ENCODE measurements around the gene CCDC167. TPM values are rescaled to one million over a fixed set of nuclear protein-coding genes. Genes with fewer than 3 reads are reported as not detected.

Gene CCDC167
- polyA plus RNA-seq, 4 donors = 24.4 to 26.1 (median 25.4) TPM

DNA sequence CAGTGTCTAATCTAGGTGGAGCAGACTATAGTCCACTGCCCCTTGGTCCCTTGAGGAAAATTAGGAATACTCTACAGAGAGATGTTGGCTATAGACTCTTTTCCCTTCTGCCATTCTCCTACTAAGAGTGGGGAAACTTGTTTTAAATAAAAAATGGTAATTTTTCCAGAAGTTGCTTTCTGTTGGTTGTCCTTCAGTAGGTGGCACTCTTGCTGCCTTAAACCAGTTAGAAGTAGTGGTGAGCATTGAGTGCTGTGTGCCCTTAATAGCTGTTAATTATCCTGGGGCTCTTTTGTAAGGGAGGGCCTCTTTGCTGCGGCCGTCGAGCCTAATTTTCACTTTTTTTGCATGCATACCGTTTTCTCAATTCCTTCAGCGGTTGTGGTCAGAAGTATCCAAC lies 63.9 kb downstream of the CCDC167 start:
- no peak for DNase-seq (ENCODE audit: low read depth in 4 of 4, low spot score in 3 of 4)

DNA sequence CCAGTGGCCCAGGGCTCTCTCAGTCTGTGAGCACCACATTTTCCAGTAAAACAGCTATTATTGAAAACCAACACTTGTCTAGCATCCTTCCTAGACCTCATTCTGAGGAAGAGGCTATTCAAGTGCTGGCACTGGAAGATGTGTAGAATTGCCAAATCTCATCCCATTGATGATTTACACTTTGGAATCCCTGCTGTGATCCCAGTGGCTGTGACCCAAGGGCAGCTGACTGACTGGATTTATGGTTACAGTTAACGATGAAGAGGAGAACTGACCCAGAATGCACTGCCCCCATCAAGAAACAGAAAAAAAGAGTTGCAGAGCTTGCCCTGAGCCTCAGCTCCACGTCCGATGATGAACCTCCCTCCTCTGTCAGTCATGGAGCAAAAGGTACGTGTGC lies 64.3 kb downstream of the CCDC167 start:
- no peak for DNase-seq (ENCODE audit: low read depth in 4 of 4, low spot score in 3 of 4)

DNA sequence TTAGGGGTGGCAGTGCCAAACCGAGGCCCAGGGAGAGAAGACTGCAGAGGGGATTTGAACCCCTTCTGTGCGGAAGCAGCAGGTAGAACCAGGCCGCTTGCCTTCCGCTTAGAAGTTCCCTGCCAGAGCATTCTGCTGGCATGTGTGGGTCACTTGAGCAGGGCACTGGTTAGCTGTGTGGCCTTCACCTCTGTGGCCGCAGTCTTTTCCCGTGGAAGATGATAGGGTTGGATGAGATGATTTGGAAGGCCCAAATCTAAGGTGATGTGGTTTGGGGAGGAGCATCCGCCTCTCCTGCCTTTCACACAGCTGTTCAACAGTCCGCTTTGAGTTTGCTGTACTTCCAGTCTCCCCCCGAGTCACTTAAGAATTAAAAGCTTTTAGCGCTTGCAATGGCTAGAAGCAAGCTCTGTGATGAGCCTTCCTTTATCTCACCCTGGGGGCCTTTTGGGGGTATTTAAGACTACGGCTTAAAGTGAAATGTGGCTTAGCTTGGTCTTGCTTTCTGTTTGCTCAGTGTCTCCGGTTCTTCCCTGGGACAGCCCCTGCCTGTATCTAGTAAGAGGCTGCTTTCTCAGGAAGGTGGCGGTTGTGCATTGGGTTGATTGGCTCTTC lies 65.9 kb downstream of the CCDC167 start:
- no peak for DNase-seq (ENCODE audit: low read depth in 4 of 4, low spot score in 3 of 4)

Other genes starting within 250 kb of the CCDC167 start
- gene TBC1D22B, start 242.1 kb downstream of the CCDC167 start, polyA plus RNA-seq (ENCODE audit: insufficient read length in 4 of 4) = 10 to 100 TPM; 14.3 to 16.8 (median 14.9) TPM
- gene TMEM217, start 241.7 kb downstream of the CCDC167 start, polyA plus RNA-seq (ENCODE audit: insufficient read length in 4 of 4) = 1 to 10 TPM; 1.3 to 1.6 (median 1.4) TPM
- 10 to 100 TPM; 24.4 to 30.5 (median 26.4) TPM for gene RNF8, start 145.9 kb downstream of the CCDC167 start, polyA plus RNA-seq (ENCODE audit: insufficient read length in 4 of 4)
- gene CMTR1, start 66.7 kb downstream of the CCDC167 start, polyA plus RNA-seq (ENCODE audit: insufficient read length in 4 of 4) = 10 to 100 TPM; 43.2 to 48.5 (median 45.4) TPM
- gene MDGA1, start 198.0 kb upstream of the CCDC167 start, polyA plus RNA-seq (ENCODE audit: insufficient read length in 4 of 4) = 1 to 10 TPM; 2.9 to 8.2 (median 4.5) TPM

Data from left renal pelvis (tissue), 4 donors.